Activated naive CD8-positive, alpha-beta T cell treated with anti-CD3 and anti-CD28 coated beads, Interleukin-2, amount 50 U/mL, for 16 hours (primary cell): ENCODE measurements around the gene IDE.
"Not testable (repeated sequence)": the region's sequence is repeated elsewhere in the genome, so short reads cannot be mapped to it uniquely, and the experiment has no call there.

ENCODE experiments used
- DNase-seq: peaks from one replicate; pipeline ENCODE4 v3.0.0-alpha.2; 2020; ENCODE audit warnings: low read depth, low spot score

The IDE gene

GRCh38 chr10:92492748-92493240 is 81.1 kb downstream of the IDE start:
- DNase-seq, result no peak

DNA sequence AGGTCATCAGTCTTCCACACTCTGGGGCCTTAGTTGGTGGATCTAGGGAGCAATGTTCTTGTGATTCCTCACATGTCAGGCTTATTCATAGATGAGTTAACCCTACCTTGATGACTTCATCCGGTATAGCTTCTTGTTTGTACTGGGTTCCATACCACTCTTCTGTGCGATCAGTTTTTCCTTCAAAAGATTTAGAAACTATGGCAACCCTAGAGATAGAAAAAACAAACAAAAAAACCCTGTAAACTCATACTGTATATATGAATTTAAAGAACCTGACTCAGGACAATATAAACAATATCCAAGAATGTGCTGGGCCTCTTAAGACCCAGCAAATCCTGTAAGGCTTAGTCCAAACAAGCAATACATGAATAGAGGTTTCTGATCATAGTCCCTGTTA is 83.5 kb downstream of the IDE start:
- DNase-seq, result no peak

DNA sequence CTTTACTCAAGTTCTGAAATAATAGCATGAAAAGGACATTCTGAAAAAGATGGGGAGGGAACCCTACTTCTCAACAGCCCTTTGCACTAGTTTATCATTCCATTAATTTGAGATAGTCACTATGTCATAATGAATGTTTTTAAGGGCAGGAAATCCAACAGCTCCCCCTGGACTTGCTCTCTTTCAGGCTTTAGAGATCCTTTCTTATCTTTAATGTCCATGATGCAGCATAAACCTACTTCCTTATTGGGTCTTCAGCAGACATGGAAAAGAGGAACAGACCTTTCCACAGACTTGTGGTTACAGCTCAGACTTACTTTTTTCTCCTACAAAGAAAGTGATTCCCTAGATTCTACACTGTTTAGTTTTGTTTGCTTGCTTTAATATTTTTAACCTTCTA is 87.3 kb downstream of the IDE start:
- no peak for DNase-seq

- DNase-seq, result no peak
Measured at GRCh38 chr10:92483539-92483938, 90.4 kb downstream of the IDE start.

DNA sequence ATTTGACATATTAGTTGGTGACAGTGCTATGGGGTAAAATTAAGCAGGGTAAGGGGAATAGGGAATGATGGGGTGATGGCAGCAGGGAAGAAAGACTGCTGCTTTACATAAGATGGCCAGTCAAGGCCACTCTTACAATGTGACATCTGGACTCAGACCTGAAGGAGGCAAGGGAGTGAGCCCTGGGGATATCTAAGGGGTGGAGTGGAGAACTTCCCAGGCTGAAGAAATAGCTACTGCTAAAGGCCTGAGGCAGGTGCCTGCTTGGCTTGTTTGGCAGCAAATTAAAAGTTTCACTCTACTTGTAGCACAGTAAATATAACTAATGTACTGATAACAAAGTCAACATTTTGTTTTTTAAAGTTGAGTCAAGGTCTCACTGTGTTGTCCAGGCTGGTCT is 93.5 kb downstream of the IDE start:
- DNase-seq, result no peak

DNA sequence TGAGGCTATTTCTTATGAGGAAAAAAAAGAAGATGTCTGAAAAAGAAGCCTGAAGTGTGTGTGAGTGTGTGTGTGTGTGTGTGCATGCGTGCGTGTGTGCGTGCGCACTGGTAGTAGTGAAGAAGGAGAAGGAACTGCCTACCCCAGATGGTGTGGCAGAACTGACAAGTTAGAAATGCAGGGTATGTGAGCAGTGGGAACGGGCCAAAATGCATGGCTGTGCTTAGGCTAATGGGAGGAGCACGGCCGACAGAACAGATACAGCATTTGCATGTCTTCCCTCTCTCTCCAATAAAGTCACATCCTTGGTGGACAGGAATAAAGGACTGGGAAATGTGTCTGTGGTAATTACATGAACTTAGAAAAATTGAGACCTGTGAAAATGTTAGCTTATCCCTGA is 94.3 kb downstream of the IDE start:
- no peak for DNase-seq

GRCh38 chr10:92478536-92478935 is 95.4 kb downstream of the IDE start:
- DNase-seq, result no peak

GRCh38 chr10:92475357-92475868 is 98.5 kb downstream of the IDE start:
- no peak for DNase-seq

- no peak for DNase-seq
Measured at GRCh38 chr10:92470026-92470425, 103.9 kb downstream of the IDE start.

DNA sequence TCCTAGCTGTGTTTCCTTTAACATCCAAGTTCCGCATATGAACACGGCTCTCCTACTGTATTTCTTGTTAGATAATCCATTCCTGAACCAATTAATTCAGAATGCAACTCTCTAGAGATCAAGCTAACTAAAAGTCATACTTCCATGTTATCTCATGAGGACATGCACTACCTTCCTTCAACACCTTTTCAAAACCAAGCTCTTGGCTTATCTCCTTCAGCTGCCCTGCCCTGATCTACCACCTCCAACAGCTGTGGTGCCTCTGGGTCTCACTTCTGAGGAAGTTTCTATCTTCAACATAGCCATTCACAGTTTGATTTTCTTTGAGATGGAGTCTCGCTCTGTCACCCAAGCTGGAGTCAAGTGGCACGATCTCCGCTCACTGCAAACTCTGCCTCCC is 109.5 kb downstream of the IDE start:
- no peak for DNase-seq

GRCh38 chr10:92463582-92463981 is 110.3 kb downstream of the IDE start:
- DNase-seq, result no peak

GRCh38 chr10:92454955-92455354 is 118.9 kb downstream of the IDE start:
- DNase-seq, result not testable (repeated sequence)

GRCh38 chr10:92452313-92452712 is 121.6 kb downstream of the IDE start:
- DNase-seq, result no peak

DNA sequence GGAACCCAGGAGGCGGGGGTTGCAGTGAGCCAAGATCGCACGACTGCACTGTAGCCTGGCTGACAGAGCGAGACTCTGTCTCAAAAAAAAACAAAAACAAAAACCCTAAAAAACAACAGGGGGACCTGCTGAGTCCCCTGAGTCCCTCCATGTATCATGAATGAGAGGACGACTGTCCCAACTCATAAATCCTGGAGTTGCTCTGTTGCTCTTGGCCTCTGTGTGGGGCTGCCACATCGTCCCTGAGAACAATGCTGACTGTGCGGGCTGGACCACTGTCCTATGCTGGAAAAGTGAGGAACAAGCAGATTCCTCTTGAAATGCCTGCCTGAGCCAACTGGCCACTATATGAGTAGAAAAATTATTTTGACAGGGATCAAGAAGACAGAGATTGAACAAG is 122.5 kb downstream of the IDE start:
- DNase-seq, result no peak

DNA sequence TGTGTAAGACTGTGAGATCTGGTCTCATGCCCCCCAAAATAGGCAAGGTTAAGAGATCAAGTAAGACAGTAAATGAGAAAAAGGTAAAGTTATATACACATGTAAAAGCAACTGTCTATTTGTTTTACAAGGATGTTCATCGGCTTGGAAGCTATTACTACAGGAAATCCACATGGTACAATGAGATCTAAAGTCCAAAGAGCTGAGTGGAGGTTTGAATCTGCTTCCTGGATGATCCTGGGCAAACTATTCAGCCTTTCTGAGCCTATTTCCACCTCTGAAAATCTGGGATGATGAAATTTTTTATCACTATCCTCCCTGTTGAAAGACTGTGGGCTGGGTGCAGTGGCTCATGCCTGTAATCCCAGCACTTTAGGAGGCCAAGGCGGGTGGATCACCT is 123.0 kb downstream of the IDE start:
- no peak for DNase-seq

- no peak for DNase-seq
Measured at GRCh38 chr10:92440578-92440977, 133.3 kb downstream of the IDE start.

GRCh38 chr10:92438220-92438619 is 135.7 kb downstream of the IDE start:
- DNase-seq, result no peak

GRCh38 chr10:92436611-92437010 is 137.3 kb downstream of the IDE start:
- no peak for DNase-seq

DNA sequence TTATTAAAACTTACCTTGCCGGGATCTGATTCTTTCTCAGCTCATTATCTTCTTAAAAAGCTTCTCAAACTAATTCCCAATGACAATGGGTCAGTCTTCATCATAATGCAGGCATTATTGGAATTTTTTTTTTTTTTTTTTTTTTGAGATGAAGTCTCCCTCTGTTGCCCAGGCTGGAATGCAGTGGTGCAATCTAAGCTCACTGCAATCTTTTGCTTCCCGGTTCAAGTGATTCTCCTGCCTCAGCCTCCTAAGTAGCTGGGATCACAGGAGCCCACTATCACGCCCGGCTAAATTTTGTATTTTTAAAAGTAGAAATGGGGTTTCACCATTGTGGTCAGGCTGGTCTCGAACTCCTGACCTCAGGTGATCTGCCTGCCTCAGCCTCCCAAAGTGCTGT is 137.8 kb downstream of the IDE start:
- not testable (repeated sequence) for DNase-seq

DNA sequence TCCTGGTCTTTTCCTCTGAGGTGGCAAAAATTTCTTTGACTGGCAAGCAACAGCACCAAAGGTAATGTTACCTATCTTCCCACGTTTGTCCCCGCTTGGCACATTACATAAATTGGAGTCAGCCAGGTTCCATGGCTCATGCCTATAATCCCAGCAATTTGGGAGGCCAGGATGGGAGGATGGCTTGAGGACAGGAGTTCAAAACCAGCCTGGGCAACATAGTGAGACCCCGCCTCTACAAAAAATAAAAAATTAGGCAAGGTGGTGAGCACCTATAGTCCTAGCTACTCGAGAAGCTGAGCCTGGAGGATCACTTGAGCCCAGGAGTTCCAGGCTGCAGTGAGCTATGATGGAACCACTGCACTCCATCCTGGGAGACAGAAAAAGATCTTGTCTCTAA is 139.5 kb downstream of the IDE start:
- DNase-seq, result no peak

DNA sequence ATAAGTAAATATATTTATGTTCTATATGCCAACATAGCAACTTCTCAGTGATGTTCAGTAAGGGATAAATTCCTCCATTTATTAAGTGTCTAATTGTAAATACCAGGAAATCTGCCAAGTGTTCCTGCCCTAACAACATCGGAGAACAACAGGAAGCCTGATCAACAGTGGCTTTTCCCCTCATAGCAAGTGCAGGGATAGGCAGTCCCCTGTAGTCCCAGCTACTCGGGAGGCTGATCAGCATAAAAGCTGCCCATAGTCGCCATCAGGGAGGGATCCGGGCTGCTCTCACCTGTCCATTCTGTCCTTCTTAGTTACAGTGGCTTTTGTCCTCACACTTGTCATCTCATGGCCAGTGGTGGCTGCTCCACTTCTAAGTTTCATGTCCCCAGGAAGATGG is 141.3 kb downstream of the IDE start:
- DNase-seq, result no peak

DNA sequence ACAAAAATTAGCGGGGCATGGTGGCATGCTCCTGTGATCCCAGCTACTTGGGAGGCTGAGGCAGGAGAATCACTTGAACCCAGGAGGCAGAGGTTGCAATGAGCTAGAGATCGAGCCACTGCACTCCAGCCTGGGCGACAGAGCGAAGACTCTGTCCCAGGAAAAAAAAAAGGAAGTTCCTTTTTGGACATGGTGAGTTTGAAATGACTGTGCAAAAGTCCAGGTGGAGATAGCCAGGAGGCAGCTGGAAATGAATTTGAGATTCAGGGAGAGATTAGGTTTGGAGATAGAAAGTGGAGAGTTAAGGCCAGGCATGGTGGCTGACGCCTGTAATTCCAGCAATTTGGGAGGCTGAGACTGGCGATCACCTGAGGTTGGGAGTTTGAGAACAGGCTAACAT is 143.8 kb downstream of the IDE start:
- DNase-seq, result no peak

DNA sequence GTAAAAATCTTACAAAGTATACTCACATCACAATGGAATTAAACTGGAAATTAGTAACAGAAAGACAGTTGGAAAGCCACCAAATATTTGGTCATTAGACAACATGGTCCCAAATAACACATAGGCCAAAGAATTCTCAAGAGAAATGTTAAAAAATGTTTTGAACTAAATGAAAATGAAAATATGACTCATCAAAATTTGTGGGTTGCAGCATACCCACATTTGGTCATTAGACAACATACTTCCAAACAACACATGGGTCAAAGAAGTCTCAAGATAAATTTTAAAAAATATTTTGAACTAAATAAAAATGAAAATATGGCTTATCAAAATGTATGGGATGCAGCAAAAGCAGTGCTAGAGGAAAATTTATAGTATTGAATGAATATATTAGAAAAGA is 152.3 kb downstream of the IDE start:
- no peak for DNase-seq

- DNase-seq, result no peak
Measured at GRCh38 chr10:92420546-92421275, 153.2 kb downstream of the IDE start.
